HG02943 (cell line): ENCODE results near the gene ROBO1.
"Not testable (repeated sequence)": the region's sequence is repeated elsewhere in the genome, so short reads cannot be mapped to it uniquely, and the experiment has no call there.

Experiments used
- ATAC-seq: cut with Tn5 transposase; IDR thresholded peaks from one replicate; pipeline ENCODE4 v1.9.1; 2021; ENCODE audit warnings: mild to moderate bottlenecking, low read depth, moderate library complexity; ENCODE audit not compliant: unreplicated experiment

ROBO1 gene

DNA sequence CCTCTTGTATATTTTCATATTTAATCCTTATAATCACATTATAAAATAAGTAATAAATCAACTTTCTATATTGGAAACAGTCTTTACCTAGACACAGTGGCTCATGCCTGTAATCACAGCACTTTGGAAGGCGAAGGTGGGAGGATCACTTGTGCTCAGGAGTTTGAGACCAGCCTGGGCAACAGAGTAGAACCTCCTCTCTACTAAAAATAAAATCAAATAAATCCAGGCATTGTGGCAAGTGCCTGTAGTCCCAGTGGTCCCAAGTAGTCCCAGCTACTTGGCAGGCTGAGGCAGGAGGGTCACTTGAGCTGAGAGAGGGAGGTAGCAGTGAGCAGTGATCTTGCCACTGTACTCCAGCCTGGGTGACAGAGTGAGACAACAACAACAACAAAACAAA, 975.1 kb downstream of the ROBO1 start:
- ATAC-seq, result no peak

DNA sequence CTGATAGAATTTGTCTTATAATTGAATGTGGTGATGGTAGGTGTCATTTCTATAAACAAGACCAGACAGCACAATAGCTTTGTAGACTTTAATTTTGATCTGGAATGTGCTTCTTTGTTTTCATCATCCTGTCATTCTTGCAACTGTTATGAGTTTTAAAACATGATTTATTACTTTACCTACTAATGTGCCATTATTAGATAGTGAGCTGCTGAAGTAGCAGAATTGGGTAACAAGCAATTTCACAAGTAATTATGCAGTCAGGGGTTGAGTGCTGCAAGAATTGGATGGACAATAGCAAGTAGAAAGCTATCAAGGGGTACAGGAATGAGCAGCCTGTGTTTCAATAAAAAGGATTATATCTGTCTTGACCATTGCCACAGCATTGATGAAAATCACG, 975.6 kb downstream of the ROBO1 start:
- no peak for ATAC-seq

GRCh38 chr3:78791753-78792152, 976.0 kb downstream of the ROBO1 start:
- no peak for ATAC-seq

- ATAC-seq, result no peak
Observed at GRCh38 chr3:78788839-78789238, 979.0 kb downstream of the ROBO1 start.

GRCh38 chr3:78785004-78785403, 982.8 kb downstream of the ROBO1 start:
- ATAC-seq, result no peak

GRCh38 chr3:78781351-78781750, 986.4 kb downstream of the ROBO1 start:
- no peak for ATAC-seq

GRCh38 chr3:78765671-78766485, 1001.9 kb downstream of the ROBO1 start:
- no peak for ATAC-seq

- no peak for ATAC-seq
Observed at GRCh38 chr3:78764634-78765033, 1003.2 kb downstream of the ROBO1 start.

DNA sequence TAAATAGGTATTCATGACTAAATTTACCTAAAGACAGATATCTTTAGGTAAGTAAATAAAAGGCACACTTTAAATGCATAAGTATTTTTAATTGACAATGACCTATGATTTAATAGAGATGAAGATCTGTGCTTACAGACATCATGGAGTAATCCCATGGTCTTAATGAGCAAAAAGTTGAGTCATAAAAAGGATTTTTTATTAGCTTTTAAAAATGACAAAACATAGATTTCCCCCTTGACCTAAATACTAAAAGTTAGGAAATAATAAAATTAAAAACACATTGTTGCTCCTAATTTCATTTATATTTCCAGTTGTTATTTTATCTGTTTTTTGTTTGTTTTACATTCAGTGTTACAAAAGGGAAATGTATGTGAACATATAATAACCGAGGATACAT, 1005.7 kb downstream of the ROBO1 start:
- ATAC-seq, result no peak

DNA sequence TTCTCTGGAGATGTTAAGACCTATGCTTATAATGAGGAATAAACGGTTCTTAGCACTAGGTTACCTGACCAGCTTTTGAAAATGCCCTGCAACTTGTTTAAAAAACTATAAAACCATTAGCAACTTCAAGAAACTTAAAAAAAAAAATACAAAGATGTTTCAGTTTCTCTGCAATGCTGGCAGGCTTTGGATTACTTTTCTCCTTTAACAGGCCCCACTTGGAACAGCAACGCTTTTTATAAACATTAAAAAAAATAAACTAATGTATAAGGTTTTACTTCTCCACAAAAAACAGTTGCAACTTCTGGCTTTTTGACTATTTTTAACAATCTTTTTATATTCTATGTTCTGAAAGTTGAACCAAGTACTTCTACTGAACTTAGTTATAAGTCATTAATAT, 1006.7 kb downstream of the ROBO1 start:
- ATAC-seq, result no peak

GRCh38 chr3:78757731-78758130, 1010.1 kb downstream of the ROBO1 start:
- no peak for ATAC-seq

- no peak for ATAC-seq
Observed at GRCh38 chr3:78754066-78754743, 1013.6 kb downstream of the ROBO1 start.

DNA sequence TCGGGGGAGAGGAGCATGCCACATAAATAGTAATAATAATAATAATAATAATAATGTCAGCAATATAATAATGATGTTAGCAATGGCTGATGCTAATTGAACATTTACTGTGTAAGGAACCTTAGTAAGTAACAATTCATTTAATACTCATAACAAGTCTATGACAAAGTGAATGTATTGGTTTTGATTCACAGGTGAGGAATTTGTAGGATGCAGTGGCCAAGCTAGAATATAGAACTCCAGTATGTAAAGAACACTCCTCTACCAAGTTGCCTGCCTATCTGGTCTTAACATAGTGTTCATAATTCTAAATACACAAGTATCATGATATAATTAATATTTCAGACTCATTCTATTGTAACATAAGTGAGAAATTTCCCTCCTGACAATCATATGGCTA, 1016.5 kb downstream of the ROBO1 start:
- no peak for ATAC-seq

DNA sequence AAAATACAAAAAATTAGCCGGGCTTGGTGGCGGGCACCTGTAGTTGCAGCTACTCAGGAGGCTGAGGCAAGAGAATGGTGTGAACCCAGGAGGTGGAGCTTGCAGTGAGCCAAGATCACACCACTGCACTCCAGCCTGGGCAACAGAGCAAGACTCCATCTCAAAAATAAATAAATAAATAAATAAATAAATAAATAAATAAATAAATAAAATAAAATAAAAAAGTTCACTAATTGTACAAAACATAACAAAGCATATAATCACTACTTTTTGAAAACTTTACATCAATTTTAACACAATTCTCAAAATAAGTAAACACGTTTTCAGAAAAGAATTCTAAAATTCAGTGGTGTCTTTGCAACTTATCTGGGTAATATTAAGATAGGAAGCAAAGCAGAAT, 1017.5 kb downstream of the ROBO1 start:
- ATAC-seq, result not testable (repeated sequence)

DNA sequence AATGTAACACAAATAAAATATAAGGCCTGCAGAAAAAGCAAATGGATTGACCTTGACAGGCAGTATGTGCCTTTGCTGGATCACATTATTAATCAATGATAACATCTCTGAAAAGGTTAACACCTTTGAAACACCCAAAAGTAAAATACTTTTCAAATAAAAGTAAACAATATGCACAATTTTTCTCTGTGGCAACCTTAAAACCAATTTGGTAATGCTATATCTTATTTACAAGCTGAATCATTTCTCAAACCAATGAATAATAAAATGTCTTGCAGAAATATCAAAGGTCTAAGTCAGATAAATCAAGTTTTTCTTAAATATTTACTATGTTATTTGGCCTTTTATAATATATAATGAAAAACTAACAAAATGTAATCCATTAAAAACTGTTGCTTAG, 1018.7 kb downstream of the ROBO1 start:
- ATAC-seq, result no peak

DNA sequence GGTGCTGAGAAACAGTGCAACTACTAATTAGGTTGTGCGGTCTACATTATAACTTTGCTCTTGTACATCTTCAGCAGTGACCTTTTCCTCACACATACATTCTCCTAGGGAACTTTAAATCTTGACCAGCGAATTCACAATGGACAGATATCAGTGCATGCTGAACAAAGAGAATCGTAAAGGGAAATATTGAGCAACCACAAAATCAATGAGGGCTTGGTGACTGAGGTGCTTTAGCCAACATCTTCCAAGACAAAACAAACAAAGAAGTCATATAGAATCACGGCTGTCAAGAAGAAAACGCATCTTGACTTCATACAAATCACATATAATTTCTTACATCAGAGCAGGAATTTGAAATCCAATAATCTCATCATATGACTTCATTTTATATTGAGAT, 1022.0 kb downstream of the ROBO1 start:
- ATAC-seq, result no peak

- no peak for ATAC-seq
Observed at GRCh38 chr3:78742491-78742890, 1025.3 kb downstream of the ROBO1 start.

DNA sequence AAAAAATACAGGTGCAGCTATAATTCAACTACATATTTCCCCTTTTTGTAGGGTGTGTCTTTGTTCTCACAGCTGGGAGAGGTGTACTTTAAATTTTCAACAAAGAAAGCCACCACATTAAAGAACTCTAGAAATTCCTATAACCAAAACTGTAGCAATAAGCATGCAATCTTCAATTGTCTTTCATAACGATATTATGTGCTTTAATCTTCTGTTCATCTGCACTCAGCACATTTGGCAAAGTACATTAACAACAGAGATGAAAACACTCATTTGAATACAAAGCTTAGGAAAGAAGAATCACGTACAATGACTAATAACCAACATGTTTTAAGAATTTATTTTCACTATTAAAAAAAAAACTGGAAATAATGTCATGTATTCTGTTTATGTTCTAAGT, 1025.8 kb downstream of the ROBO1 start:
- ATAC-seq, result no peak

DNA sequence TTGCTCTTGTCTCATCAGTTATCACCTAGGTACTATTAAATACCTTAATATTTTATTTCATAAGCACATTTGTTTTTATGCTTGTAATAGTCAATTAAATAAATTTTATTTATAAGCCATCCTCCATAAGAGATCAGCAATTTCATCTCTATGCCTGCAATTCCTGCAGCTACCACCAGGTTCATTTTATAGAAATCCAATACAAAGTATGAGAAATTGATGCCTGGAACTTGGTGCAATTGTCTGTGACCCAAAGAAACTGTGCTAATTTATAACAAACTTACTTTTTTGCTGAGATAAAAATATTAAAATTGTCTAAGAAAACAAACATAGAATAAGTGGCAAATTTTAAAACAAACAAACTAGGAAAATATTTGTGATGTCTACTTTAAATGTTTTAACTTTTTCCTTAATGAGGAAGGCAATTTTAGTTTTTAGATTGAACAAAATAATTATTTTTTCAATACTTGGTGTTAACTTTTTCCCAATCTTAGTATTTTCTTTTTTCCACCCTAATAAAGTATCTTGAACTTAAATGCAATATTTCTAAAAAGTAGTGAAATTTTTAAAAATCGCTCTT, 1026.6 kb downstream of the ROBO1 start:
- no peak for ATAC-seq

DNA sequence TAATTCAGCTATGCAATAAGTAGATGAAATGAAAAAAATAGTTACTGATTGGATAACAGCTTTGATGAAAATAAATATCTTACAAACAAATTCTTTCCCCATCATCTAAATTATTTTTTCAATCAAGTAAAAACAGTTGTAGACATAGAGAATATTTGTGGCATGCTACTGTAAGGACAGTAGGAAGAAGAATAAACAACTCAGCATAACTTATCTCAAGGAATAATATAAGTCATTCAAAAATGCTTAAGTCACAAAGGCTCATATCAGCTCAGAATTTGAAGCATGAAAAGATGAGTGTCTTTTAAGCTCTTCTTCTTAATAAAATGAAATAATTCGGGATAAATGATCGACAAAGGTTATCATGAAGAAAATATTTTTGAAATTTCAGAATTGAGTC, 1029.0 kb downstream of the ROBO1 start:
- no peak for ATAC-seq

DNA sequence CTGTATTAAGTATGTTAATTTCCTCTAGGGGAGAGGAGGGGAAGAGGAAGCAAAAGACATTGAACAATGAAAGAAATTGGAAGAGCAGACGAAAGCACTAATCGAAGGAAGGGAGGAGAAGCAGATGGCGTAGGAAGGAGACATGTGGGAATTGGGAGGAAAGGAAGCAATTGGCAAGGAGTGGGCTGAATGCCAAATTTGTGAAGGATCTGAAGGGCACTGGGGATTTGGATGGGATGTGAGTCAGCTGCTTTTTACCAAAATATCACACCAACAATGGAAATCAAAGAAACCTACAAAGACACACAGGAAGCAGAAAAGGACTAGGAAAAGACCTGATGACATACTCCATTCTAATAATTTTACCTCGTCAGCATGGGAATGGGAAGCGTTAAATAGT, 1029.8 kb downstream of the ROBO1 start:
- no peak for ATAC-seq

GRCh38 chr3:78736863-78737262, 1030.9 kb downstream of the ROBO1 start:
- no peak for ATAC-seq
